ENCODE measurements around the gene ZNF385D. TPM values are rescaled to one million over a fixed set of nuclear protein-coding genes. Genes with fewer than 3 reads are reported as not detected.
"Not testable (repeated sequence)": the region's sequence is repeated elsewhere in the genome, so short reads cannot be mapped to it uniquely, and the experiment has no call there.

The ZNF385D gene
- polyA plus RNA-seq, 3 donors from 2014 or later = 0.42 TPM; not detected in 2

DNA sequence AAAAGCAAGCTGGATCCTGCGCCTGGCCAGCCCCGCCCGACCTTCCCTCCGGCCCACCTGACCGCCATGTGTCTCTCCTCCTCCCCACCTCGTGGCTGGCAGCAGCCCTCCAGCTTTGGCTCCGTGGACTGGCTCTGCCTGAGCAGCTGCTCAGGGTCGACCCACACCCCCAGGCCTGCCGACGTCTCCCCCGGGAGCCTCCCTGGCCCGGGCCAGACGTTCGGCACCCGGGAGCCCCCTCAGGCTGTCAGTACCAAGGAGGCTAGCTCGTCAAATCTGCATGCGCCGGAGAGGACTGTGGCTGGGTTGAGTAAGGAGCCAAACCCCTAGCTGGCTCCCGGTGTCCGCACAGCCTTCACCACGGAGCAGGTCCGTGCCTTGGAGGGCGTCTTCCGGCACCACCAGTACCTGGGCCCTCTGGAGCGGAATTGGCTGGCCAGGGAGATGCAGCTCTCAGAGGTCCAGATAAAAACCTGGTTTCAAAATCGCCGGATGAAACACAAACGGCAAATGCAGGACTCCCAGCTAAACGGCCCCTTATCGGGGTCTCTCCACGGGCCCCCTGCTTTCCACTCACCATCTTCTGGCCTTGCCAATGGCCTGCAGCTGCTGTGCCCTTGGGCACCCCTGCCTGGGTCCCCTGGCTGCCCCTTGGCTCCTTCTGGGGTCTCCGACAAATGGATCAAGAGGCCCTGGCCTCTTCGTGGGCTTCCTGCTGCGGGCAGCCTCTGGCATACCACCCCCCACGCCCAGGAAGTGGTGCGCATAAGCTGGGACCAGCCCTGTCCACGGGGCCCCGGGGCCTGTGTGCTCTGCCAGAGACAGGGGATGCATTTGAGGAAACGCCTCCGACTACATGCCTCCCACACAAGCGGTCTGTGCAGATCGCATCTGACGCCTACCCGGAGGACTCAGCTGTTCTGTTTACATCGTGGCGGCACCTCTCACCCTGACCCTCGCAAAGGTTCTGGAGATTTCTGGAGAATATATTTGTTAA, 345.0 kb downstream of the ZNF385D start:
- Mint-ChIP-seq H3K9me3 (peaks cover 9 to 56% (median 26%) of the 10 kb centered on the region in 6 donors), H3K36me3 (peaks cover 0 to 7% (median 3%) of the 10 kb centered on the region in 3 donors), H3K27me3 (ENCODE audit: low read depth in 3 of 3) (no peaks in the 10 kb centered on the region), H3K4me1 (no peaks in the 10 kb centered on the region), H3K27ac (no peak overlapping the region), H3K4me3 (no peak overlapping the region)
- no peak for DNase-seq

DNA sequence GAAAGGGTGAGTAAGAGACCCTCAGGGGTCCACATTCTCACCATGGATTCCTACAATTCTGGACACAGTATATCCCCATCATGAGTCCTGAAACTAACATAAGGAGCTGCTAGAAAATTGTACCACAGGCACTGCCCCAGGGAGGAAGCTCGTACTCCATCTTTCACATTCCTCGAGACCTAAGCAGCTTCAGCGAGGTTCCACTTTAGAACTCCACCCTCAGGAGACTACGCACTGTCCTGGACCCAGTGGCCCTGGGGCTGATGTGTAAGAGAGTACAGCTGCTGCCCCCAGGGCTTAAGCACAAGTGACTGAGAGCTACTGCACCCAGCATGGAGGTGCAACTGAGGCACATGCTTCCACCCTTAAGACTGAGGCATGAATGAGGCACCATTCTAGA, 352.5 kb downstream of the ZNF385D start:
- peaks cover 5 to 50% (median 26%) of the 10 kb centered on the region in 6 donors for H3K9me3 Mint-ChIP-seq
- no peak overlapping the region for H3K4me3 Mint-ChIP-seq
- H3K4me1 Mint-ChIP-seq = no peaks in the 10 kb centered on the region
- H3K27me3 Mint-ChIP-seq (ENCODE audit: low read depth in 3 of 3) = no peaks in the 10 kb centered on the region
- no peak for DNase-seq
- H3K36me3 Mint-ChIP-seq = peaks cover 0 to 2% (median 0%) of the 10 kb centered on the region in 3 donors
- no peak overlapping the region for H3K27ac Mint-ChIP-seq

DNA sequence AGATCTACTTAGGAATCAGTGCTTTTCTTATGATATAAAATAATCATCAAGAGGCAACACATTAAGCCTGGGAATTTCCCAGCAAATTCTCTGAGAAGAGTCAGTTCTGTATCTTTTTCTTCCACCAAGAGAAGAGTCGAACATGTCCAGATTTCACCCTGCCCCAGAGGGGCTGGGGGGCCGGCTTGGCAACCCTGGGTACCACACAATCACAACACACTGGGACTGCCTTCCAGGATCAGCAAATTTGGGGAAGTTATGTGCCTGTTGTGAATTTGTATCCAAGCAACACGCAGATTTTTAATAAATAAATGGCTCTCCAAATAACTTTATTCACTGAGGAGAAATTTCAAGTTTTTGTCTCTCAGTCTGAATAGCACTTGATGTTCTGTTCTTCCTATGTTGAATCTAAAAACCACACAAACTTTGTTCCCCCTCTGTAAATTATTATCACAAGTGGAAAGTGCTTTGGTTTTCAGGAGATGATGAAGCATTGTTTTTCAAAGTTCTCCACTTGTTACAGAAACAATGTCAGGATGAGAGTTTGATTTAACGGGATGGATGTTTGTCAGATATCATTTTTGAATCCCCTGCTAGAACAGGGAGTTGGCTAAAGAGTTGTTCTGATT, 357.2 kb downstream of the ZNF385D start:
- no peaks in the 10 kb centered on the region for H3K4me1 Mint-ChIP-seq
- H3K27ac Mint-ChIP-seq = no peak overlapping the region
- no peaks in the 10 kb centered on the region for H3K27me3 Mint-ChIP-seq (ENCODE audit: low read depth in 3 of 3)
- no peak for DNase-seq
- H3K36me3 Mint-ChIP-seq = peaks cover 0 to 2% (median 0%) of the 10 kb centered on the region in 3 donors
- H3K4me3 Mint-ChIP-seq = no peak overlapping the region
- H3K9me3 Mint-ChIP-seq = peaks cover 5 to 34% (median 18%) of the 10 kb centered on the region in 6 donors

DNA sequence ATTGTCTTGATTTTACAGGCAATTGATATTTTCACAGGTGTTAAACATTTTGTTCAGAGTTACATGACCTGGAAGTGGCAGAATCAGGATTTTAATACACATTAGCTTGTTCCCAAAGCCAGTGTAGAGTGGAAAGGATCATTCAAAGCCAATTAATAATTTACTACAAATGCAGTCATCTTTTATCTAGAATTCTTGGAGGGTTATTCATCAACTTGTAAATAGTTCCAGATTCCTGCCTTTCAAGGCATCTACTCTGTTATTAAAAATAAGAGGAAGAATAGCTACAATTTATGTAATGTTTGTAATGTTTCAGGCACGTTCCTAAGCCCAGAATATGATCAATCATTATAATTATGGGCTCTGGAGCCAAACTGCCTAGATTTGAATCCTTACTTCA, 358.5 kb downstream of the ZNF385D start:
- H3K36me3 Mint-ChIP-seq = peaks cover 0 to 3% (median 2%) of the 10 kb centered on the region in 3 donors
- H3K9me3 Mint-ChIP-seq = peaks cover 9 to 39% (median 25%) of the 10 kb centered on the region in 6 donors
- no peaks in the 10 kb centered on the region for H3K27me3 Mint-ChIP-seq (ENCODE audit: low read depth in 3 of 3)
- no peak overlapping the region for H3K27ac Mint-ChIP-seq
- H3K4me1 Mint-ChIP-seq = no peaks in the 10 kb centered on the region
- DNase-seq = no peak
- H3K4me3 Mint-ChIP-seq = no peak overlapping the region

DNA sequence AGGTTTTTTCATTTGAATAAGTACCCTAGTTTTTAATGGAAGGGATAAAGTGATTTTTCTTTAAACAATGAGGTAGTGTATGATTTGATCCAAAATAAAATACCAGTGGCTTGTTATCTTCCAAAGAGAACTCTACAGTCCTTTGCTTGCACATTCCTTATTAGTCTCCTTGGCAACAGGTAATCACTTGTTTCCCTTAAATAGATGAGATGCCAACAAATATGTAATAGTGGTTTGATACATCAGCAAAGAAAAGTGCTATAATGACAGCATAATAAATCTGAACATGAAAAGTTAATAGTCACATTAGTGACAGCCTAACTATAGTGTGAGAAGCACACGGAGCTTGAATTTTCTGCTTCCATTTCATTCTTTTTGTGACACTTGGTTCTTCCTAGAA, 360.2 kb downstream of the ZNF385D start:
- no peak for DNase-seq
- no peak overlapping the region for H3K4me3 Mint-ChIP-seq
- no peak overlapping the region for H3K27ac Mint-ChIP-seq
- peaks cover 8 to 47% (median 29%) of the 10 kb centered on the region in 6 donors for H3K9me3 Mint-ChIP-seq
- no peaks in the 10 kb centered on the region for H3K4me1 Mint-ChIP-seq
- H3K27me3 Mint-ChIP-seq (ENCODE audit: low read depth in 3 of 3) = peaks cover 0 to 6% (median 0%) of the 10 kb centered on the region in 3 donors
- peaks cover 2 to 3% (median 3%) of the 10 kb centered on the region in 3 donors for H3K36me3 Mint-ChIP-seq

DNA sequence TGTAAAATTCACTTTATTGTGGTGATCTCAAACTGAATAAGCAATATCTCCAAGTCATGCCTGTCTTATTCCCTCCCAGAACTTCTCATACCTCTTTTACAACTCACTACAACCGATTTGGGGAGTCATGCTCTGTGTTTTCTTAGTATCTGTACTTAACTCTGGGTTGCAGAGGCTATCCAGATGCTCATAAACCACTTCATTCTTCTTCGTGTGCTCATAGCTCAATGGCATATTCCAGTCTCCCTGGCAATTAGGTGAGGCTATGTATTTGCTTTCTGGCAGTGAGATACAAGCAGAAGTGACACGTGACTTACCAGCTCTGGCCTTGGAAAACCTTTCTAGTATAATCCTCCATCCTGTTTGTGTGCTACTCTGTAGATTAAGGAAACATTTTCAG, 360.9 kb downstream of the ZNF385D start:
- peaks cover 8 to 54% (median 32%) of the 10 kb centered on the region in 6 donors for H3K9me3 Mint-ChIP-seq
- H3K27ac Mint-ChIP-seq = no peak overlapping the region
- no peak for DNase-seq
- H3K4me1 Mint-ChIP-seq = no peaks in the 10 kb centered on the region
- H3K27me3 Mint-ChIP-seq (ENCODE audit: low read depth in 3 of 3) = peaks cover 0 to 7% (median 0%) of the 10 kb centered on the region in 3 donors
- H3K4me3 Mint-ChIP-seq = no peak overlapping the region
- H3K36me3 Mint-ChIP-seq = peaks cover 2 to 3% (median 3%) of the 10 kb centered on the region in 3 donors

DNA sequence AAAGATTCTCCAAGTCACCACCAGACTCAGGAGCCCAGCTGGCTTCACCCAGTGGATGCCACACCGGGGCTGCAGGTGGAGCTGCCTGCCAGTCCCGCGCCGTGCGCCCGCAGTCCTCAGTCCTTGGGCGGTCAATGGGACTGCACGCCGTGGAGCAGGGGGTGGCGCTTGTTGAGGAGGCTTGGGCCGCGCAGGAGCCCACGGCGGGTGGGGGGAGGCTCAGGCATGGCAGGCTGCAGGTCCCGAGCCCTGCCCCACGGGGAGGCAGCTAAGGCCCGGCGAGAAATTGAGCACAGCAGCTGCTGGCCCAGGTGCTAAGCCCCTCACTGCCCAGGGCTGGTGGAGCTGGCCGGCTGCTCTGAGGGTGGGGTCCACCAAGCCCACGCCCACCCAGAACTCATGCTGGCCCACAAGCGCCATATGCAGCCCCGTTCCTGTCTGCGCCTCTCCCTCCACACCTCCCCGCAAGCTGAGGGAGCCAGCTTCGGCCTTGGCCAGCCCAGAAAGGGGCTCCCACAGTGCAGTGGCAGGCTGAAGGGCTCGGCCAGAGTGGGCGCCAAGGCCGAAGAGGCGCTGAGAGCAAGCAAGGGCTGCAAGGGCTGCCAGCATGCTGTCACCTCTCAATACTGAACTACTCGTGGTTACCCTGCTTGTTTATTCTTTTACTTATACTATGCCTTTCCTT, 363.7 kb downstream of the ZNF385D start:
- H3K4me1 Mint-ChIP-seq; H3K36me3 Mint-ChIP-seq; DNase-seq; H3K27me3 Mint-ChIP-seq (ENCODE audit: low read depth in 3 of 3); H3K27ac Mint-ChIP-seq; H3K4me3 Mint-ChIP-seq: not testable (repeated sequence)
- H3K9me3 Mint-ChIP-seq = peaks cover 5 to 56% (median 30%) of the 10 kb centered on the region in 6 donors

DNA sequence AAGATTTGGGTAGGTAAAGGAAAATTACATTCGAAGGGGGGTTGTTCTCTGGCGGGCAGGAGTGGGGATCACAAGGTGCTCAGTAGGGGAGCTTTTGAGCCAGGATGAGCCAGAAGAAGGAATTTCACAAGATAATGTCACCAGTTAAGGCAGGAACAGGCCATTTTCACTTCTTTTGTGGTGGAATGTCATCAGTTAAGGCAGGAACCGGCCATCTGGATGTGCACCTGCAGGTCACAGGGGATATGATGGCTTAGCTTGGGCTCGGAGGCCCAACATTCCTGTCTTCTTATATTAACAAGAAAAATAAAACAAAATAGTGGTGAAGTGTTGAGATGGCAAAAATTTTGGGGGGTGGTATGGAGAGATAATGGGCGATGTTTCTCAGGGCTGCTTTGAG, 373.0 kb downstream of the ZNF385D start:
- H3K4me1 Mint-ChIP-seq; H3K36me3 Mint-ChIP-seq; H3K27ac Mint-ChIP-seq; H3K27me3 Mint-ChIP-seq (ENCODE audit: low read depth in 3 of 3); H3K4me3 Mint-ChIP-seq; DNase-seq: not testable (repeated sequence)
- H3K9me3 Mint-ChIP-seq = peaks cover 3 to 22% (median 10%) of the 10 kb centered on the region in 6 donors

DNA sequence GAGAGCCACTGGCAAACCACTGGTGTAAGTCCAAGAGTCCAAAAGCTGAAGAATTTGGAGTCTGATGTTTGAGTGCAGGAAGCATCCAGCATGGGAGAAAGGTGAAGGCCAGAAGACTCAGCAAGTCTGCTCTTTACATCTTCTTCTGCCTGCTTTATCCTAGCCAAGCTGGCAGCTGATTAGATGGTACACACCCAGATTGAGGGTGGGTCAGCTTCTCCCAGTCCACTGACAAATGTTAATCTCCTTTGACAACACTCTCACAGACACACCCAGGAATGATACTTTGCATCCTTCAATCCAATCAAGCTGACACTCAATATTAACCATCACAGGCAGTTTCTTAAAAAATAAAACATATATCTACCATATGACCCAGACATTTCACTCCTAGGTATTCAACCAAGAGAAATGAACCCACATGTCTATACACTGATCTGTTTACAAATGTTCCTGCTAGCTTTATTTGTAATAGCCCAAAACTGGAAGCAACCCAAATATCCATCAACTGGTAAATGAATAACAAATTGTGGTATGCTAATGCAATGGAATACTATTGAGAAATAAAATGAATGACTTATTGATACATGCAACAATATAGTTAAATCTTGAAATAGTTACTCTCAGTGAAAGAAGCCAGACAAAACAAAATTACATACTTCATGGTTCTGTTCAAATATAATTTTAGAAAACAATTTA, 373.8 kb downstream of the ZNF385D start:
- Mint-ChIP-seq H3K4me1 (no peaks in the 10 kb centered on the region), H3K27me3 (ENCODE audit: low read depth in 3 of 3) (peaks cover 0 to 2% (median 0%) of the 10 kb centered on the region in 3 donors), H3K4me3 (no peak overlapping the region), H3K36me3 (peaks cover 0 to 4% (median 0%) of the 10 kb centered on the region in 3 donors), H3K27ac (no peak overlapping the region), H3K9me3 (peaks cover 3 to 22% (median 10%) of the 10 kb centered on the region in 6 donors)
- DNase-seq = no peak

DNA sequence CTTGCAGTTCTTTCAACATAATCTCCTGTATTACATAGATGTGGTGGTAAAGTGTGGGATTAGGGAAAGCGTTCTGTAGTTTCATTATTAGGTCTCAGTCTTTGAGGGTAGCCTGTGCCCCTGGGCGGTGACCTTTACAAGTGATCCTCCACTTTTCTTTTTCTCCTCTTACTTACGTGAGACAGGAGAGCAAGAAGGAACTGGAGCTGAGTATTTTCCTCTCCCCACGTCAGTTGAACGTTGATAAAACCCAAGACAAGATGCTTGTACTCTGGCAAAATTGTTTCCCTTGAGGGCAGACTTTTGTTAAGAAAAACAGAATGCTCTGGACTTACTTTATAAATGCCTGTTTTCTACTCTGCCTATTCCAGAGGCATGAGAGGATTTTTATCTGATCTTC, 378.7 kb downstream of the ZNF385D start:
- Mint-ChIP-seq H3K27me3 (ENCODE audit: low read depth in 3 of 3) (peaks cover 0 to 2% (median 0%) of the 10 kb centered on the region in 3 donors), H3K36me3 (no peaks in the 10 kb centered on the region), H3K27ac (no peak overlapping the region), H3K4me3 (no peak overlapping the region), H3K4me1 (no peaks in the 10 kb centered on the region), H3K9me3 (peaks cover 10 to 26% (median 15%) of the 10 kb centered on the region in 6 donors)
- no peak for DNase-seq
